ENCODE results near the gene OPN5. TPM values are rescaled to one million over a fixed set of nuclear protein-coding genes. Genes with fewer than 3 reads are reported as not detected.
A peak's percentile ranks its signal among the peaks of the same experiment; 100 is the strongest.

The OPN5 gene
- total RNA-seq, 4 donors from 2014 or later, result not detected

- Histone ChIP-seq H3K9me3 (no peaks in the 10 kb centered on the region), H3K36me3 (no peaks in the 10 kb centered on the region), H3K4me3 (no peak overlapping the region), H3K27me3 (no peaks in the 10 kb centered on the region), H3K4me1 (no peaks in the 10 kb centered on the region), H3K27ac (replicated peaks in 1 of 4) (no peak overlapping the region)
- WGBS, result 83% methylated on average over 2 of the region's 2 CpGs
- intact Hi-C loops (cut with DNase I), result no loop called here
- DNase-seq (ENCODE audit: extremely low spot score), result no peak
- TF ChIP-seq POLR2A (IDR thresholded peaks at IDR 0.05; ENCODE audit: low read depth), result no peak
- TF ChIP-seq EP300 (IDR thresholded peaks at IDR 0.05), result no peak
- TF ChIP-seq POLR2AphosphoS5 (IDR thresholded peaks at IDR 0.05), result no peak
- TF ChIP-seq CTCF (IDR thresholded peaks at IDR 0.05), result no peak
These were observed 9.5 kb upstream of the OPN5 start for GRCh38 chr6:47772359-47772758.

DNA sequence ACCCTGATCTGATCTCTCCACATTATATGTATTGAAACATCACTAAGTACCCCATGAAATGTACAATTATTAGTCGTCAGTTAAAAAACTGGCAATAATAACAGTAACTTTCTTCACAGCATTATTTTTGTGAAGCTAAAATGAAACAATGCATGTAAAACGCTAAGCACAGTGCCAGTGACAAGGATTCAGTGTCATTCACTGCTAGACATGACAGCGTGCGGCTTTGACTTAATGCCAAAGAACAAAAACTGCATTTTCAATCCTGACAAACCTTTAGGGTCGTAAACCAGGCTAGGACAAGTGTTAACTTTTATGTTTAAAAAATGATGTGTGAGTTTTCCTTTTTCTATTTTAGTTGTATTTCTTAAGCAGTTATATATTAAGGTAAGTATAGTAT, 8.8 kb upstream of the OPN5 start:
- H3K4me1 ChIP-seq, result no peaks in the 10 kb centered on the region
- TF ChIP-seq EP300 (IDR thresholded peaks at IDR 0.05), result no peak
- no peak for TF ChIP-seq CTCF (IDR thresholded peaks at IDR 0.05)
- no peak for TF ChIP-seq POLR2AphosphoS5 (IDR thresholded peaks at IDR 0.05)
- no peak for TF ChIP-seq POLR2A (IDR thresholded peaks at IDR 0.05; ENCODE audit: low read depth)
- H3K9me3 ChIP-seq, result no peaks in the 10 kb centered on the region
- 87% methylated on average over 5 of the region's 5 CpGs for WGBS
- H3K36me3 ChIP-seq, result no peaks in the 10 kb centered on the region
- intact Hi-C loops (cut with DNase I), result no loop called here
- H3K4me3 ChIP-seq, result no peak overlapping the region
- H3K27me3 ChIP-seq, result no peaks in the 10 kb centered on the region
- no peak for DNase-seq (ENCODE audit: extremely low spot score)
- no peak overlapping the region for H3K27ac ChIP-seq (replicated peaks in 1 of 4)

GRCh38 chr6:47780510-47781356, 1.1 kb upstream of the OPN5 start:
- no peak for DNase-seq (ENCODE audit: extremely low spot score)
- Histone ChIP-seq H3K9me3 (no peaks in the 10 kb centered on the region), H3K36me3 (no peaks in the 10 kb centered on the region), H3K27me3 (no peaks in the 10 kb centered on the region), H3K4me1 (peaks cover 0 to 6% (median 4%) of the 10 kb centered on the region in 4 donors), H3K4me3 (no peak overlapping the region), H3K27ac (replicated peaks in 1 of 4) (no peak overlapping the region)
- TF ChIP-seq CTCF (IDR thresholded peaks at IDR 0.05), result peak; percentile 2 to 71 (median 56)
- no peak for TF ChIP-seq POLR2AphosphoS5 (IDR thresholded peaks at IDR 0.05)
- under 1% methylated on average over 6 of the region's 6 CpGs for WGBS
- intact Hi-C loops (cut with DNase I), result loop anchor here (2.0 to 10.0 kb wide), 4 partner anchors 66 to 1624 kb away; no protein-coding TSS in a partner anchor

DNA sequence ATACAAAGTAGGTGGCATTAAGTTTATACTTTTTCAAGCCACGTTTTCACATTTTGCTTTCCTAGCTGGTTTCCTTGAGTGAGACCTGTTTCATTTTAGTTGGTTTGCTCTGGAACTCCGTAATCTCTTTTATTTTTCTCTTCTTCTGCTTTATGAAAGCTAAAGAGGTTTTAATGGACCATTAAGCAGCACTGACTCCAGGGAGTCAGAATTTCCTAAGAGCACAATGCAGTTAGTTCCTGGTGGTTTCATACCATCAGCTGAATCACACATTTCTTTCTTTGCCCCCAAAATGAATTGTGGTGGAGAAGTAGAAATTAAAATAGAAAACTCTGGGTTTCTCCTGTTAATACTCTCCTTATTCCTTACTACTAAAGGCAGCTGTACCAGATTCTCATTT, 3.4 kb downstream of the OPN5 start:
- 75% methylated on average over 2 of the region's 2 CpGs for WGBS
- no peaks in the 10 kb centered on the region for H3K36me3 ChIP-seq
- DNase-seq (ENCODE audit: extremely low spot score), result no peak
- peaks cover 7 to 12% (median 11%) of the 10 kb centered on the region in 4 donors for H3K4me1 ChIP-seq
- no peak for TF ChIP-seq POLR2AphosphoS5 (IDR thresholded peaks at IDR 0.05)
- TF ChIP-seq CTCF (IDR thresholded peaks at IDR 0.05), result no peak
- TF ChIP-seq EP300 (IDR thresholded peaks at IDR 0.05), result no peak
- TF ChIP-seq POLR2A (IDR thresholded peaks at IDR 0.05; ENCODE audit: low read depth), result no peak
- H3K27me3 ChIP-seq, result peaks cover 0 to 5% (median 0%) of the 10 kb centered on the region in 4 donors
- intact Hi-C loops (cut with DNase I), result loop anchor here (5.0 to 10.0 kb wide), 2 partner anchors 977 to 1620 kb away; no protein-coding TSS in a partner anchor
- H3K27ac ChIP-seq (replicated peaks in 1 of 4), result no peak overlapping the region
- no peaks in the 10 kb centered on the region for H3K9me3 ChIP-seq
- H3K4me3 ChIP-seq, result no peak overlapping the region

Data from esophagus muscularis mucosa (tissue), 4 donors.